ENCODE results near the gene UBE3D. TPM values are rescaled to one million over a fixed set of nuclear protein-coding genes. Genes with fewer than 3 reads are reported as not detected.

The UBE3D gene
- total and polyA plus RNA-seq, 12 donors, result 1.9 to 4.6 (median 2.6) TPM

- Histone ChIP-seq H3K4me3 (no peak overlapping the region), H3K4me1 (no peaks in the 10 kb centered on the region), H3K27ac (no peak overlapping the region), H3K9me3 (no peaks in the 10 kb centered on the region), H3K36me3 (no peaks in the 10 kb centered on the region), H3K27me3 (no peaks in the 10 kb centered on the region)
- ATAC-seq (no peak), DNase-seq (no peak)
- WGBS, 2 donors, result 95 to 100% methylated on average over 1 of the region's 1 CpG
- TF ChIP-seq, protein P1, sequence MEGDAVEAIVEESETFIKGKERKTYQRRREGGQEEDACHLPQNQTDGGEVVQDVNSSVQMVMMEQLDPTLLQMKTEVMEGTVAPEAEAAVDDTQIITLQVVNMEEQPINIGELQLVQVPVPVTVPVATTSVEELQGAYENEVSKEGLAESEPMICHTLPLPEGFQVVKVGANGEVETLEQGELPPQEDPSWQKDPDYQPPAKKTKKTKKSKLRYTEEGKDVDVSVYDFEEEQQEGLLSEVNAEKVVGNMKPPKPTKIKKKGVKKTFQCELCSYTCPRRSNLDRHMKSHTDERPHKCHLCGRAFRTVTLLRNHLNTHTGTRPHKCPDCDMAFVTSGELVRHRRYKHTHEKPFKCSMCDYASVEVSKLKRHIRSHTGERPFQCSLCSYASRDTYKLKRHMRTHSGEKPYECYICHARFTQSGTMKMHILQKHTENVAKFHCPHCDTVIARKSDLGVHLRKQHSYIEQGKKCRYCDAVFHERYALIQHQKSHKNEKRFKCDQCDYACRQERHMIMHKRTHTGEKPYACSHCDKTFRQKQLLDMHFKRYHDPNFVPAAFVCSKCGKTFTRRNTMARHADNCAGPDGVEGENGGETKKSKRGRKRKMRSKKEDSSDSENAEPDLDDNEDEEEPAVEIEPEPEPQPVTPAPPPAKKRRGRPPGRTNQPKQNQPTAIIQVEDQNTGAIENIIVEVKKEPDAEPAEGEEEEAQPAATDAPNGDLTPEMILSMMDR (IDR thresholded peaks at IDR 0.05), result no peak
- intact Hi-C loops (cut with DNase I), result no loop called here
Measured at GRCh38 chr6:82976179-82976578, 89.5 kb downstream of the UBE3D start.

DNA sequence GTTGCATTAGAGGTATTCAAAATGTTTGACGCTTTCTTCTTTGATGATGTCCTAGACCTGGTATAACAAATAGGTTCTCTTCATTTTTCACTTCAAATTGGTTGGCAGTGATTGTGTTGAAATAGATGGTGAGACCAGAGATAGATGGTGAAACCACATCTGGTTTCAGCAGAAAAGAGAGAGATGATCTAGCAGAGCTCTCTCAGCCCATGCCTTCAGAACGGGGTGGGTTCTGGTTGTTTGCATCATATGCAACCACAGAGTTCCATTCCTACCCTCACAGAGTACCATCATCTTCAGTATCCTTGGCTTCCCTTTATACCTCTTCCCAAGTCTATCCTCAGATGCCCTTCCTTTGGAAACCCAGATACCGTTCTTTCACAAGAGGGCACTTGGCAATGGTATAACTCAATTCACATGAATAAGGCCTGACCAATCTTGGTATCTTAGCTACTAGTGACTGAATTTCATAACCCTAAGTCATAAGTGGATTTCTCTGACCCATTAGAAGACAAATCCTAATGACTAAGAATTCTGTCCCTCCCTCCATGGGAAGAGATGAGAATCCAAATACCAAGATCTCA, 93.7 kb downstream of the UBE3D start:
- Histone ChIP-seq H3K27me3 (no peaks in the 10 kb centered on the region), H3K4me3 (no peak overlapping the region), H3K9me3 (no peaks in the 10 kb centered on the region), H3K27ac (no peak overlapping the region), H3K36me3 (no peaks in the 10 kb centered on the region), H3K4me1 (no peaks in the 10 kb centered on the region)
- 91 to 92% methylated on average over 3 of the region's 3 CpGs for WGBS, 2 donors
- ATAC-seq, result no peak
- no peak for DNase-seq
- intact Hi-C loops (cut with DNase I), result no loop called here
- TF ChIP-seq, protein P1 (IDR thresholded peaks at IDR 0.05), result no peak

DNA sequence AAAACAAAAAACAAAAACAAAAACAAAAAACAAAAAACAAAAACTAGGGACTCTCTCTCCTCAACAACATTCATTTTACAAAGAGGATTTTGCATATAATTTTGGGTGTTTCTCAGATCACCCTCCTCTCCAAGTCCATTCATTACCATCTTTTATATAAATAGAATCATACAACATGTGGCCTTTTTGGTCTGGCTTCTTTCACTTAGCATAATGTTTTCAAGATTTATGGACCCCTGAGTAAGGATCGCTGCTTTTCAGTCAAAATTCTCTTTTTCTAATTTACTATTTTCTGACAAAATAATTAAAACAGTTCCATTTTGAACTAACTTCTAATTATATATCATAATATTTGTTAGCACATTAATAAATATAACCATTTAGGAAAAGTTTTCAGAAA, 94.8 kb downstream of the UBE3D start:
- intact Hi-C loops (cut with DNase I), result no loop called here
- Histone ChIP-seq H3K4me3 (no peak overlapping the region), H3K36me3 (no peaks in the 10 kb centered on the region), H3K9me3 (no peaks in the 10 kb centered on the region), H3K27ac (no peak overlapping the region), H3K27me3 (no peaks in the 10 kb centered on the region), H3K4me1 (no peaks in the 10 kb centered on the region)
- TF ChIP-seq, protein P1 (IDR thresholded peaks at IDR 0.05), result no peak
- DNase-seq (no peak), ATAC-seq (no peak)
- 97 to 100% methylated on average over 1 of the region's 1 CpG for WGBS, 2 donors

DNA sequence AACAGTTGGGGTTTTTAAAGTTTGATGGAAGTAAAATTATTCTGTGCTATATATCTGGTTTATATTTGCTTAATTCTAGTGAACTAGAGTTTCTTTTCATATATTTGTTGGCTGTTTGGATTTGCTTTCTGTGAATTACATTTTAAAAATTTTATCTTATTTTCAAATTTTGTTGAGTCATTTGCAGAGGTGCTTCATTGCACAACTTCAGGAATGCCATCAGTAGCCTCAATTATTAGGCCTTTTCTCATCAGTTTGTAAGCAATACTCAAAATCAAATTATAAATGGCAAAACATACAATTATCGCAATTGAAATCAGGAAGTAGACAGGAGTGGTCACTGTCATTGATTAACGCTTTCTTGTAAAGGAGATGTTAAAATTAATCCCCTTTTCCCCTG, 96.9 kb downstream of the UBE3D start:
- no peaks in the 10 kb centered on the region for H3K36me3 ChIP-seq
- H3K27ac ChIP-seq, result no peak overlapping the region
- no peak for DNase-seq
- ATAC-seq, result no peak
- WGBS, 2 donors, result 95 to 99% methylated on average over 2 of the region's 2 CpGs
- TF ChIP-seq, protein P1 (IDR thresholded peaks at IDR 0.05), result no peak
- H3K9me3 ChIP-seq, result no peaks in the 10 kb centered on the region
- H3K4me3 ChIP-seq, result no peak overlapping the region
- no peaks in the 10 kb centered on the region for H3K4me1 ChIP-seq
- intact Hi-C loops (cut with DNase I), result no loop called here
- no peaks in the 10 kb centered on the region for H3K27me3 ChIP-seq
